ENCODE data around the gene IRF5. TPM values are rescaled to one million over a fixed set of nuclear protein-coding genes. Genes with fewer than 3 reads are reported as not detected.
"Not testable (repeated sequence)": the region's sequence is repeated elsewhere in the genome, so short reads cannot be mapped to it uniquely, and the experiment has no call there.

Gene IRF5
- total and polyA plus RNA-seq, 4 donors, result 4.3 to 6.2 (median 4.5) TPM

DNA sequence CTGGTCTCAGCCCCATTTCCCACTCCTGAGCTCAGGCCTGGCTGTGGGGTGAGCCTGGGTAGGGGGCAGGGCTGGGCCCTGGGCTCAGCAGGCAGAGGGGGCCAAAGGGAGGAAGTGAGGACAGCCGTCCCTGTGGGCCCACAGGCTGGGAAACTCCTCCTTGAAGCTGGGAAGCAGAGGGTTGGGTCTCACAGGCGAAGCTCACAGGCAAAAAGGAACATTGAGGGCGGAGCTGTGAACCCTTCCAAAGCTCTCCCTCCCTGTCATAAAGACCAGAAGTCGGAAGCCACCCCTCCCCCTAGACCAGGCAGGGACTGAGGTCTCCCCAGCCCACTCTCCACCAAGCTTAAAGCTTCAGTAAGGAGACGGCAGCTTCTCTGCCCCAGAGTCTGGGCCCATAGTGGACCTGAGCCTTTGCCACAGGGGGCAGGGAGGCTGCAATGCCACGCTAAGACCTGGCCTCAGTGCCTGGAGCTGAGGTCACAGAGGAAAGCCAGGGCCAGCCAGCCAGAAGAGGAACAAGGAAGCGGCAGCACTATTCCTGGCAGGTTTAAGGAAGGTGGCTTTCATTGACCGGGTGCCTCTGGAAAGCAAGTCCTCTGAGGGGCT lies 26.2 kb upstream of the IRF5 start:
- Histone ChIP-seq H3K9ac (ENCODE audit: low read depth in 1 of 2, low read length in 2 of 2) (no peak overlapping the region), H3K9me3 (ENCODE audit: control insufficient read depth in 4 of 4, low read length in 3 of 4) (no peaks in the 10 kb centered on the region), H3K27me3 (ENCODE audit: control insufficient read depth in 4 of 4, insufficient read depth in 4 of 4, low read length in 3 of 4) (peaks cover 0 to 2% (median 0%) of the 10 kb centered on the region in 4 donors), H3K4me1 (ENCODE audit: control insufficient read depth in 4 of 4, insufficient read depth in 4 of 4, low read length in 3 of 4) (peaks cover 4 to 17% (median 6%) of the 10 kb centered on the region in 4 donors), H3K4me3 (ENCODE audit: low read depth in 1 of 3, low read length in 3 of 3) (no peak overlapping the region), H3K36me3 (ENCODE audit: control insufficient read depth in 4 of 4, insufficient read depth in 3 of 4, low read depth in 1 of 4, low read length in 3 of 4) (no peaks in the 10 kb centered on the region), H3K27ac (ENCODE audit: low read depth in 1 of 2, low read length in 2 of 2) (no peak overlapping the region)
- no peak for TF ChIP-seq RAD21 (IDR thresholded peaks at IDR 0.05)
- TF ChIP-seq, protein P1, sequence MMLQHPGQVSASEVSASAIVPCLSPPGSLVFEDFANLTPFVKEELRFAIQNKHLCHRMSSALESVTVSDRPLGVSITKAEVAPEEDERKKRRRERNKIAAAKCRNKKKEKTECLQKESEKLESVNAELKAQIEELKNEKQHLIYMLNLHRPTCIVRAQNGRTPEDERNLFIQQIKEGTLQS (IDR thresholded peaks at IDR 0.05), result no peak
- WGBS, result 77% methylated on average over 8 of the region's 8 CpGs
- no peak for DNase-seq (ENCODE audit: low spot score)

DNA sequence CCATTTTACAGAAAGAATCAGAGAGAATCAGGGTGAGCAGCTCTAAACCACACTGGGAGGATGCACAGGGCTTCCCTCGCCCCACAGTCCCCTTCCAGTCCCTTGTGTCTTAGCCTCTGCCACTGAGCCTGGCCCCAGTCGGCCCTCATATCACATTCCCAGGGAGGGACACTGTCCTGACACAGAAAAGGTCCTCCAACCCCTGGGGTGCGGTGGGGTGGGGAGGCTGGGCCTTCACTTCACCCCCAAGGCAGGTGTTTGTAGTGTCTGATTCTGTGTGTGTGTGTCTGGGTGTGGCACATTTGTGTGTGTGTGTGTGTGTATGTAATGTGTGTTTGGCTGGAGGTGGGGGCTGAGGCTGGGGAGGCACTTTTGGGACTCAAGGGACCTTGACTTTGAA lies 25.4 kb upstream of the IRF5 start:
- Histone ChIP-seq H3K4me3 (ENCODE audit: low read depth in 1 of 3, low read length in 3 of 3) (no peak overlapping the region), H3K27me3 (ENCODE audit: control insufficient read depth in 4 of 4, insufficient read depth in 4 of 4, low read length in 3 of 4) (peaks cover 0 to 2% (median 0%) of the 10 kb centered on the region in 4 donors), H3K4me1 (ENCODE audit: control insufficient read depth in 4 of 4, insufficient read depth in 4 of 4, low read length in 3 of 4) (peaks cover 4 to 17% (median 6%) of the 10 kb centered on the region in 4 donors), H3K27ac (ENCODE audit: low read depth in 1 of 2, low read length in 2 of 2) (no peak overlapping the region), H3K36me3 (ENCODE audit: control insufficient read depth in 4 of 4, insufficient read depth in 3 of 4, low read depth in 1 of 4, low read length in 3 of 4) (no peaks in the 10 kb centered on the region), H3K9ac (ENCODE audit: low read depth in 1 of 2, low read length in 2 of 2) (no peak overlapping the region), H3K9me3 (ENCODE audit: control insufficient read depth in 4 of 4, low read length in 3 of 4) (no peaks in the 10 kb centered on the region)
- 89% methylated on average over 3 of the region's 3 CpGs for WGBS
- TF ChIP-seq RXRA (IDR thresholded peaks at IDR 0.05), result no peak
- TF ChIP-seq FOXA2 (IDR thresholded peaks at IDR 0.05), result no peak
- TF ChIP-seq SP1 (IDR thresholded peaks at IDR 0.05), result no peak
- TF ChIP-seq NR2F2 (IDR thresholded peaks at IDR 0.05), result no peak
- no peak for TF ChIP-seq EGR1 (IDR thresholded peaks at IDR 0.05; ENCODE audit: low read depth in 2 of 2)
- DNase-seq (ENCODE audit: low spot score), result no peak

DNA sequence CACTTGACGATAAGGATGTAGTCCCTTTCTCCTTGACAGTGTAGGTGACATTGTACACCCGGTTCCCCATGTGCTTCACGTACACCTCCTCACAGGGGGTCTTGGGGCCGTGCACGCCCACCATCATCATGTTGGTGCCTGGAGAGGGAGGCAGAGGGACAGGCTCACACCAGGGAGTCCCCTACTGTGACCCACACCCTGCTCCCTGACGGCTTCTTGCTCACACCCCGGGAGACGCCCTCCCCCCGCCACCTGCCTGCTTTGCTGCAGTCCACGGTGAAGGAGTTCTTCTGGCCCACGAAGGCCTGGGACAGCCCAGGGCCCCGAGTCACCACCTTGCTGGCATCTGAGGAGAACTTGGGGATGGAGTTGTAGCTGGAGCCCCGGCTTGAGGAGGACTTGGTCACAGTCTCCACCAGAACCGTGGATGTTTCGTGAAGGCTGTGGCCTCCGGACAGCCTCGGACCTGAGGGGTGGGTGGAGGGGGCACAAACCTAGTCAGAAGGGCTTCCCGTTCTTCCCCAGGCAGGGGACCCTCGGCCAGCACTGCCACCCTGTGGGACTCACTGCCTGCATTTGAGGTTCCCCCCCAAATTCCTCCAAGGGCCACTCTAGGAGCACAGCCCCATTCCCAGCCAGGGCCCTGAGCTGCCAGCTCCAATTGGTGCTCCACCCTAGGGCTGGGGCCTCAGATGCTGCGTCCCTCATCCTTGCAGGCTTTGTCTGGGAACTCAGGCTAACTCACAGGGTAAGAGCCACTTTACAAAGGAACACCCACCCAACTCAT lies 24.8 kb upstream of the IRF5 start:
- H3K36me3 ChIP-seq (ENCODE audit: control insufficient read depth in 4 of 4, insufficient read depth in 3 of 4, low read depth in 1 of 4, low read length in 3 of 4); H3K27ac ChIP-seq (ENCODE audit: low read depth in 1 of 2, low read length in 2 of 2); H3K9me3 ChIP-seq (ENCODE audit: control insufficient read depth in 4 of 4, low read length in 3 of 4); DNase-seq (ENCODE audit: low spot score); H3K9ac ChIP-seq (ENCODE audit: low read depth in 1 of 2, low read length in 2 of 2); H3K27me3 ChIP-seq (ENCODE audit: control insufficient read depth in 4 of 4, insufficient read depth in 4 of 4, low read length in 3 of 4); H3K4me3 ChIP-seq (ENCODE audit: low read depth in 1 of 3, low read length in 3 of 3): not testable (repeated sequence)
- WGBS, result 89% methylated on average over 11 of the region's 20 CpGs
- H3K4me1 ChIP-seq (ENCODE audit: control insufficient read depth in 4 of 4, insufficient read depth in 4 of 4, low read length in 3 of 4), result peaks cover 4 to 17% (median 6%) of the 10 kb centered on the region in 4 donors

DNA sequence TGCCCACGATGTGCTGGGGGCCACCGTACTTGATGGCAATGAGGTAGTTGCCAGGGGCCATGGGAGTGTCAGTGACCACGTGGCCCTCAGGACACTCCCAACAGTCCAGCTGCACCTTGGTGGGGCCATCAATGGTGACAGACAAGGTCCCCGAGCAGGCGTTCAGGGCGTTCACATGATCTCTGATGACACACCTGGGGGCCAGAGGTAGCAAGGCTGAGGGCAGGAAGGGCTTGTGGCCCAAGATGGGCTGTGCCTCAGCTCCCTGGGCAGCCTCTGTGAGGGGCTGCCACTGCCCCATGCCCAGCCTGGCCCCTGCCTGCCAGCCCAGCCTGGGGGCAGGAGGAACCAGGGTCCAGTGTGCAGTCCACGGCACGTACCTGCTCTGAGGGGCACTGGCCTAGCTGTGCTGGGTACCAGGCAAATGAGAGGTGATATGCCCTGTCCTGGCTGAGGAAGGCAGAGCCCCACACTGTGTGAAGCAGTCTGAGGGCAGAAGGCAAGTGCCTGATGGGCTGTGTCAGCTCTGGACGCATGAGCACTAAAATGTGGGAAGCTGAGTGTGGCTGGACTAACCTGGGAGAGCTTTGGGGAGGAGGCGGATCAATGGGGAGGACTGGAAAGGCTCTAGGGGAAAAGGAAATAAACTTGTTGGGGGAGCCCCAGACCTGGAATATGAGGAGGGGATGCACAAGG lies 23.7 kb upstream of the IRF5 start:
- DNase-seq (ENCODE audit: low spot score), result no peak
- TF ChIP-seq, protein P2, sequence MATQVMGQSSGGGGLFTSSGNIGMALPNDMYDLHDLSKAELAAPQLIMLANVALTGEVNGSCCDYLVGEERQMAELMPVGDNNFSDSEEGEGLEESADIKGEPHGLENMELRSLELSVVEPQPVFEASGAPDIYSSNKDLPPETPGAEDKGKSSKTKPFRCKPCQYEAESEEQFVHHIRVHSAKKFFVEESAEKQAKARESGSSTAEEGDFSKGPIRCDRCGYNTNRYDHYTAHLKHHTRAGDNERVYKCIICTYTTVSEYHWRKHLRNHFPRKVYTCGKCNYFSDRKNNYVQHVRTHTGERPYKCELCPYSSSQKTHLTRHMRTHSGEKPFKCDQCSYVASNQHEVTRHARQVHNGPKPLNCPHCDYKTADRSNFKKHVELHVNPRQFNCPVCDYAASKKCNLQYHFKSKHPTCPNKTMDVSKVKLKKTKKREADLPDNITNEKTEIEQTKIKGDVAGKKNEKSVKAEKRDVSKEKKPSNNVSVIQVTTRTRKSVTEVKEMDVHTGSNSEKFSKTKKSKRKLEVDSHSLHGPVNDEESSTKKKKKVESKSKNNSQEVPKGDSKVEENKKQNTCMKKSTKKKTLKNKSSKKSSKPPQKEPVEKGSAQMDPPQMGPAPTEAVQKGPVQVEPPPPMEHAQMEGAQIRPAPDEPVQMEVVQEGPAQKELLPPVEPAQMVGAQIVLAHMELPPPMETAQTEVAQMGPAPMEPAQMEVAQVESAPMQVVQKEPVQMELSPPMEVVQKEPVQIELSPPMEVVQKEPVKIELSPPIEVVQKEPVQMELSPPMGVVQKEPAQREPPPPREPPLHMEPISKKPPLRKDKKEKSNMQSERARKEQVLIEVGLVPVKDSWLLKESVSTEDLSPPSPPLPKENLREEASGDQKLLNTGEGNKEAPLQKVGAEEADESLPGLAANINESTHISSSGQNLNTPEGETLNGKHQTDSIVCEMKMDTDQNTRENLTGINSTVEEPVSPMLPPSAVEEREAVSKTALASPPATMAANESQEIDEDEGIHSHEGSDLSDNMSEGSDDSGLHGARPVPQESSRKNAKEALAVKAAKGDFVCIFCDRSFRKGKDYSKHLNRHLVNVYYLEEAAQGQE (IDR thresholded peaks at IDR 0.05), result no peak
- TF ChIP-seq RXRA (IDR thresholded peaks at IDR 0.05), result no peak
- no peak for TF ChIP-seq JUND (IDR thresholded peaks at IDR 0.05)
- no peak for TF ChIP-seq YY1 (IDR thresholded peaks at IDR 0.05)
- no peak for TF ChIP-seq NR2F2 (IDR thresholded peaks at IDR 0.05)
- no peak for TF ChIP-seq TAF1 (conservative IDR thresholded peaks at IDR 0.05)
- TF ChIP-seq FOXA2 (IDR thresholded peaks at IDR 0.05), result no peak
- no peak for TF ChIP-seq EGR1 (IDR thresholded peaks at IDR 0.05; ENCODE audit: low read depth in 2 of 2)
- TF ChIP-seq, protein P3, sequence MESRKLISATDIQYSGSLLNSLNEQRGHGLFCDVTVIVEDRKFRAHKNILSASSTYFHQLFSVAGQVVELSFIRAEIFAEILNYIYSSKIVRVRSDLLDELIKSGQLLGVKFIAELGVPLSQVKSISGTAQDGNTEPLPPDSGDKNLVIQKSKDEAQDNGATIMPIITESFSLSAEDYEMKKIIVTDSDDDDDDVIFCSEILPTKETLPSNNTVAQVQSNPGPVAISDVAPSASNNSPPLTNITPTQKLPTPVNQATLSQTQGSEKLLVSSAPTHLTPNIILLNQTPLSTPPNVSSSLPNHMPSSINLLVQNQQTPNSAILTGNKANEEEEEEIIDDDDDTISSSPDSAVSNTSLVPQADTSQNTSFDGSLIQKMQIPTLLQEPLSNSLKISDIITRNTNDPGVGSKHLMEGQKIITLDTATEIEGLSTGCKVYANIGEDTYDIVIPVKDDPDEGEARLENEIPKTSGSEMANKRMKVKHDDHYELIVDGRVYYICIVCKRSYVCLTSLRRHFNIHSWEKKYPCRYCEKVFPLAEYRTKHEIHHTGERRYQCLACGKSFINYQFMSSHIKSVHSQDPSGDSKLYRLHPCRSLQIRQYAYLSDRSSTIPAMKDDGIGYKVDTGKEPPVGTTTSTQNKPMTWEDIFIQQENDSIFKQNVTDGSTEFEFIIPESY (IDR thresholded peaks at IDR 0.05), result no peak
- H3K27ac ChIP-seq (ENCODE audit: low read depth in 1 of 2, low read length in 2 of 2), result no peak overlapping the region
- H3K4me1 ChIP-seq (ENCODE audit: control insufficient read depth in 4 of 4, insufficient read depth in 4 of 4, low read length in 3 of 4), result peaks cover 4 to 17% (median 6%) of the 10 kb centered on the region in 4 donors
- no peaks in the 10 kb centered on the region for H3K9me3 ChIP-seq (ENCODE audit: control insufficient read depth in 4 of 4, low read length in 3 of 4)
- 84% methylated on average over 10 of the region's 10 CpGs for WGBS
- H3K27me3 ChIP-seq (ENCODE audit: control insufficient read depth in 4 of 4, insufficient read depth in 4 of 4, low read length in 3 of 4), result peaks cover 0 to 2% (median 0%) of the 10 kb centered on the region in 4 donors
- no peak overlapping the region for H3K4me3 ChIP-seq (ENCODE audit: low read depth in 1 of 3, low read length in 3 of 3)
- H3K36me3 ChIP-seq (ENCODE audit: control insufficient read depth in 4 of 4, insufficient read depth in 3 of 4, low read depth in 1 of 4, low read length in 3 of 4), result no peaks in the 10 kb centered on the region
- no peak overlapping the region for H3K9ac ChIP-seq (ENCODE audit: low read depth in 1 of 2, low read length in 2 of 2)

Data from liver (tissue), 9 donors.